NT2/D1 (cell line): ENCODE results near the gene SMDT1.
"Not testable (repeated sequence)": the region's sequence is repeated elsewhere in the genome, so short reads cannot be mapped to it uniquely, and the experiment has no call there.

ENCODE experiments used
- YY1 ChIP-seq: IDR thresholded peaks from 2 replicates; pipeline ENCODE4 v1.6.1; 2011; ENCODE audit not compliant: insufficient read length, insufficient read depth
- ZNF274 ChIP-seq: IDR thresholded peaks from 2 replicates; pipeline ENCODE4 v1.6.1; 2011; ENCODE audit warnings: mild to moderate bottlenecking, low read depth, low read length

DNA sequence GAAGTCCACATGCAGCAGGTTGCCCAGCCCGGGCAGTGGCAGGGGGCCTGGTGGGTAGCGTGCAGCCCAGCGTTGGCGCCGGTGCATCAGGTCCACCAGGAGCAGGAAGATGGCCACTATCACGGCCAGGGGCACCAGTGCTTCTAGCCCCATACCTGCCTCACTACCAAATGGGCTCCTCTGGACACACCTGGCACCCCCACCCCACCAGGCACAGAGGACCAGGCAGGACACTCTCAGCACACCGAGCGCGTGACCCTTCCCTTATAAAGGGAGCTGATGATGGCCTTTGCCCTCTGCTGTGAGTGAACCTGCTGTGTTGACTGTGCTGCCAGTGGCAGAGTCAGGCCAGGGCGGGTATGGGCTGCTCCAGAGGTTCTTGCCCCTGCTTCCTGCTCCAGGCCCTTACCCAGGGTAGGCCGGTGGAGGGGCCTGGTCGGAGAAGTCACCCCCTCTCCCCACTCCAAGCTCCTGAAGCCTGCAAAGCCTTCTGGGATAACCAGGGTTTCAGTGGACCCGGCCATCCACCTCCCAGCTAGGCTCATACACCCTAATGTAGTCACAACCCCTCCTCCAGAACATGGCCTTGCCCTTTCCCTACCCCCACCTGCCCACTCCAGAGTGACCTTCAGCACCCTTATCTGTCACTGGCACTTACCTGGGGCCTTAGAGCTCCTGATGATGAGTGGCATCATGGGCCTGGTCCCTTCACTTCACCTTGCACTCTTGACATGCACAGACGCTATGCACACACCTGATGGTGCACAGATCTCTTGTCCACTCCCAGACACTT is 51.3 kb downstream of the SMDT1 start, which contains the start of gene CYP2D6:
- TF ChIP-seq YY1, ZNF274: not testable (repeated sequence)
